Glutamatergic neuron (in vitro differentiated cells): ENCODE data around the gene PINLYP. TPM values are rescaled to one million over a fixed set of nuclear protein-coding genes. Genes with fewer than 3 reads are reported as not detected.

ENCODE experiments used
- DNase-seq: peaks from one replicate; pipeline ENCODE4 v3.0.0; 2022
- H3K27ac Mint-ChIP-seq: one replicate; pipeline ENCODE4 v1.8.0; 2020; ENCODE audit warnings: mild to moderate bottlenecking, mixed read lengths, inconsistent platforms; ENCODE audit not compliant: unreplicated experiment
- H3K27me3 Mint-ChIP-seq: one replicate; pipeline ENCODE4 v1.8.0; 2020; ENCODE audit warnings: mild to moderate bottlenecking, moderate library complexity, mixed read lengths, inconsistent platforms; ENCODE audit not compliant: unreplicated experiment
- H3K36me3 Mint-ChIP-seq: one replicate; pipeline ENCODE4 v1.8.0; 2020; ENCODE audit warnings: mild to moderate bottlenecking, mixed read lengths, inconsistent platforms; ENCODE audit not compliant: unreplicated experiment
- H3K4me1 Mint-ChIP-seq: one replicate; pipeline ENCODE4 v1.8.0; 2020; ENCODE audit warnings: mild to moderate bottlenecking, low read depth, mixed read lengths, inconsistent platforms; ENCODE audit not compliant: unreplicated experiment
- H3K4me3 Mint-ChIP-seq: one replicate; pipeline ENCODE4 v1.8.0; 2020; ENCODE audit warnings: mild to moderate bottlenecking, mixed read lengths, inconsistent platforms; ENCODE audit not compliant: unreplicated experiment
- H3K9me3 Mint-ChIP-seq: one replicate; pipeline ENCODE4 v1.8.0; 2020; ENCODE audit warnings: mild to moderate bottlenecking, moderate library complexity, mixed read lengths, inconsistent platforms; ENCODE audit not compliant: unreplicated experiment
- CTCF ChIP-seq: fragments of 200-600 bp; sonication (generic); IDR thresholded peaks from one replicate; pipeline ENCODE4 v1.5.0; 2021; ENCODE audit not compliant: partially characterized antibody, unreplicated experiment
- total RNA-seq: library from RNA; stranded (reverse); fragmentation: NEBNext Ultra II Directional; extraction: Animal tissue kit (Norgen Biotek cat#: 25700); gene quantifications from one replicate; pipeline ENCODE4 v1.2.1, GENCODE V29; 2021; ENCODE audit not compliant: unreplicated experiment

Gene PINLYP
- total RNA-seq, 1 donor from 2014 or later = 0.96 TPM

- Mint-ChIP-seq H3K27me3 (peaks cover 9% of the 10 kb centered on the region), H3K9me3 (peaks cover 15% of the 10 kb centered on the region), H3K27ac (peak overlapping the region; percentile 90), H3K36me3 (no peaks in the 10 kb centered on the region), H3K4me3 (peak overlapping the region; percentile 97), H3K4me1 (peaks cover 18% of the 10 kb centered on the region)
- no peak for TF ChIP-seq CTCF
- DNase-seq = no peak
Observed at GRCh38 chr19:43594081-43594697, 18.6 kb downstream of the PINLYP start.

- DNase-seq = peak; percentile 78
- no peaks in the 10 kb centered on the region for H3K36me3 Mint-ChIP-seq
- H3K9me3 Mint-ChIP-seq = peaks cover 13% of the 10 kb centered on the region
- peaks cover 18% of the 10 kb centered on the region for H3K4me1 Mint-ChIP-seq
- H3K27me3 Mint-ChIP-seq = peaks cover 7% of the 10 kb centered on the region
- peak overlapping the region; percentile 97 for H3K4me3 Mint-ChIP-seq
- peak; percentile 89 for TF ChIP-seq CTCF
- peak overlapping the region; percentile 97 for H3K27ac Mint-ChIP-seq
Observed at GRCh38 chr19:43594710-43595604, 19.4 kb downstream of the PINLYP start.

- Mint-ChIP-seq H3K36me3 (no peaks in the 10 kb centered on the region), H3K4me1 (peaks cover 17% of the 10 kb centered on the region), H3K4me3 (peak overlapping the region; percentile 97), H3K27ac (peak overlapping the region; percentile 97), H3K27me3 (peaks cover 7% of the 10 kb centered on the region), H3K9me3 (peaks cover 13% of the 10 kb centered on the region)
- no peak for TF ChIP-seq CTCF
- no peak for DNase-seq
Observed at GRCh38 chr19:43595605-43595998, 20.0 kb downstream of the PINLYP start.

- Mint-ChIP-seq H3K36me3 (no peaks in the 10 kb centered on the region), H3K4me1 (peaks cover 14% of the 10 kb centered on the region), H3K9me3 (peaks cover 13% of the 10 kb centered on the region), H3K27ac (peak within 1 kb of the TSS; percentile 97), H3K4me3 (peak within 1 kb of the TSS; percentile 97), H3K27me3 (peaks cover 7% of the 10 kb centered on the region)
- peak; percentile 100 for DNase-seq
- TF ChIP-seq CTCF = no peak
Observed at GRCh38 chr19:43595999-43596841, 20.6 kb downstream of the PINLYP start, which contains the start of the genes IRGQ and ZNF576. IRGQ (minus strand) TSS chr19:43596134; CDS start chr19:43595338, 796 bp downstream. ZNF576 (plus strand) TSS chr19:43596595; CDS start chr19:43597109, 514 bp downstream.
